CD4-positive, alpha-beta T cell treated with Interleukin-4 for 1 hour (primary cell): ENCODE results near the gene PRKAR1B.

Experiments
- DNase-seq, 2 donors: peaks; one replicate each; pipeline ENCODE4 v3.0.0-alpha.2; 2020 to 2022

Gene PRKAR1B

DNA sequence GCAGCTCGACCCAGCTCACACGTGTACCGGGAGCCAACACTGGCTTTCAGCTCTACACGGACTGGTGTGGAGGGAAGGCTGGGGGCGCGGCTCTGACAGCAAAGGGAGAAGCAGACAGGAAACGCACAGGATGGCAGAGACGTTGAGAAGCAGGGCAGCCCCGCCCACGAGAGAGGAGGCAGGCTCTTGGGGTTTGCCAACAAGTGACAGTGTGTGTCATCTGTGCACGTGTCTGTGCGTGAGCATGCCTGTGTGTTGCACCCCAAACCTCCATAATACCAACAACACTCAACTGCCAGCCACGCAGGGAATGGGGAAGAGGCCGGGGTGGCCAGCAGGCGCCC lies 143.0 kb downstream of the PRKAR1B start:
- peak; percentile 87 to 90 for DNase-seq

DNA sequence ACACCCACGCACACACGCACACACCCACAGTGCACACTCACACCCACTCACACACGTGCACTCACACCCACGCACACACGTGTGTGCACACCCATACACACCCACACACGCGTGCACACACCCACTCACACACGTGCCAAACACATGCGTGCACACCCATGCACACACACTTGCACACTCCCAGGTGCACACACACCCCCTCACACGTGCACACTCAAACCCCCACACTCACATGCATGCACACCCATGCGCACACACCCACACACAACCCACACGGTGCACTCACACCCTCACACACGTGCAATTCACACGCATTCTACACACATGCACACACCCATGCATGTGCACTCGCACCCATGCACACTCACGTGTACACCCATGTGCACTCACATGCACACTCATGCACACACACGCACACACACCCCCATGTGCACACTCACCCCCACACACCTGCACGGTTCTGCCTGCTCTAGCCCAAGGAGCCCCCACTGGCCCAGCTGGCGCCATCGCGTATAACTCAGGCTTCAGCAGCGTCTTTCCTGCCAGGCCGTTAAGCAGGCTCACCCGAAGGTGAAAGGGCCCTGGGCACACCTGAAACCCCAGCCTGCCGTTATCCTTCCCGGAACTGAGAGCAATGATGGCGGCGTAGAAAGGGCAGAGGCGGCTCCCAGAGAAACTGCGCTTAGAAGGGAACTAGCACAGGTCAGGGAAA lies 143.5 kb downstream of the PRKAR1B start:
- DNase-seq = no peak

GRCh38 chr7:582931-583330 lies 144.2 kb downstream of the PRKAR1B start:
- no peak for DNase-seq

- no peak for DNase-seq
These were observed 144.8 kb downstream of the PRKAR1B start for GRCh38 chr7:582081-582835.

- no peak for DNase-seq
These were observed 148.7 kb downstream of the PRKAR1B start for GRCh38 chr7:578386-578785.

DNA sequence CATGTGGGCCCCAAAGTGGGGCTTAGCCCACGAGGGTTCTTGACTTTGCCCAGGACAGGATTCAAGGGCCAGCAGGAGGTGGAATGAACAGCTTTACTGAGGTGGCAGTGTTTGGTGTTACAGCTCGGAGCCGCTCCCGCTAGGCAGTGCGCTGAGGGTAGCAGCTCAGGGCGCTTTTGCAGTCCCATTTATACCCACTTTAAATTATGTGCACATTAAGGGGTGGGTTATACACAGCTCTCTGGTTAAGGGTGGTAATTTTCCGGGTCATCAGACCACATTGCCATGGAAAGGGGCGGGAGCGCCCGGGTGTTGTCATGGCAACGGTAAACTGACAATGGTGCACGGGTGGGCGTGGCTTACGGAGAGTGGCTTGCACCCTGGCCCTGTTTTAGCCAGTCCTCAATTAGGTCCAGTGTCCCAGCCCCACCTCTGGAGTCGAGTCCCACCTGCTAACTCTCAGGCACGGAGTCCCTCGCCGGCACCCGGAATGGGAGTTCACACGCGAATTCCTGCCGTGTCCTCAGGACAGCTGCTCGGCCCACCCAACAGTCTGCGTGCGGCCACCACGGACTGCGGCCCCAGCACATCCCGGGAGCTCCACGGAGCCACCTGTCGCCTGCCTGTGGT lies 149.2 kb downstream of the PRKAR1B start:
- no peak for DNase-seq

DNA sequence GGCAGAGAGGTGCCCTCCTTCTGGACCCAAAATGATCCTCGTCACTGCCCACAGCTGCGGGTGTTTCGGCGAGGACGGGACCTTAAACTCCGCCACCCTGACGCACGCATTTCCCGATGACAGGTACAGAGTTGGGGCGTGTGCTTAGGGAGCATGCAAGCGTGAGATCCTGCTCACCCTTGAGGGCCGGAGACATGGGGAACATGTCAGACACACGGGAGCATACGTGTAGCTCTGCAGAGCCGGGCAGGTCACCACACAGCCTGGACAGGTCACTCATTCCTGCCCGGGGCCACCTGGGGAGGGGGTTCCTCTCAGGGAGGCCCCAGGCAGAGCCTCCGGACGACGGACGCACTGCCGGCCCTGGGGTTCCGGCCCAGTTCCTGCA lies 149.8 kb downstream of the PRKAR1B start:
- DNase-seq = no peak

- DNase-seq = no peak
These were observed 150.4 kb downstream of the PRKAR1B start for GRCh38 chr7:576524-577277.

DNA sequence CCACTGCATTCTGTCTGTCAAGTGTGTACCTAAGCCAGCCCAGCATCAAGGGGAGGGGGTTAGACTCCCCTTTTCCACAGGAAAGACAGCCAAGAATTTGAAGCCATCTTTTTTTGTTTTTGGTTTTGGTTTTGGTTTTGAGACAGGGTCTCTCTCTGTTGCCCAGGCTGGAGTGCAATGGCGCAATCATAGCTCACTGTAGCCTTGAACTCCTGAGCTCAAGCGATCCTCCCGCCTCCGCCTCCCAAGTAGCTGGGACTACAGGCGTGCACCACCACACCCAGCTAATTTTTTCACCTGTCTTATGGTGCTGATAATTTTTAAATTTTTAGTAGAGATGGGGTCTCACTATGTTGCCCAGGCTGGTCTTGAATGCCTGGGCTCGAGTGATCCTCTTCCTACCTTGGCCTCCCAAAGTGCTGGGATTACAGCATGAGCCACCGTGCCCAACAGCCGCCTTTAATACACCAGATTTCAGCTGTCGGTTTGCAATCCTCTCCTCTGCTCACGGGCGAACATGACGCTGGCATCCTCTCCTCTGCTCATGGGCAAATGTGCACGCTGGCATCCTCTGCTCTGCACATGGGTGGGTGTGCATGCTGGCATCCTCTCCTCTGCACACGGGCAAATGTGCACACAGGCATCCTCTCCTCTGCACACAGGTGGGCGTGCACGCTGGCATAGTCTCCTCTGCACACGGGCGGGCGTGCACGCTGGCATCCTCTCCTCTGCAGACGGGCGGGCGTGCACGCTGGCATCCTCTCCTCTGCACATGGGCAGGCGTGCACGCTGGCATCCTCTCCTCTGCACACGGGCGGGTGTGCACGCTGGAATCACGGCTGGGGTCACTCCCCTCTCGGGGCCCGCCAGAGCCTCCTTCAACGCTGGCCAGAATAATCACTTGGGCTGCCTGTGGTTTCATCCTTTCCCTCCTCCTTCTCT lies 151.4 kb downstream of the PRKAR1B start:
- no peak for DNase-seq

GRCh38 chr7:574661-575395 lies 152.3 kb downstream of the PRKAR1B start:
- no peak for DNase-seq

DNA sequence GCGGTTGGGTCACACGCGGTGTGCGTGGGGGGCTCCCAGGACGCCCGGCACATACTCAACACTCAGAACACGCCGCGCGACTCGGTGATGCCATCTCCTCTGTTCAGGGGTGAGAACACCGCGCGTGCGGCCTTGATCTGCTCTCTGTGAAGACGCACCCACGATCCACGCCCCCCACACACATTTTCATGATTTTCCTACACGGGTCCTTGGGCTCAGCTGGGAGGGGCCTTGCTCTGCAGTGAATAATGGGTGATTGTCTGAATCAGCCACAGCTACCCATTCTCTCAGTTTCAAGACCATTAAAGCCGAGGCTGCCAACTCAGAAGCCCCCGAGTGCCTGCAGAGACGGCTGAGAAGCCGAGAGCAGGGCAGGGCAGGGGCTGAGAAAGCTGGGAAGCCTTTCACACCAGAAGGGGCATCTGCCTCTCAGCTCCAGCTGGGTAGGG lies 153.1 kb downstream of the PRKAR1B start:
- DNase-seq = no peak

DNA sequence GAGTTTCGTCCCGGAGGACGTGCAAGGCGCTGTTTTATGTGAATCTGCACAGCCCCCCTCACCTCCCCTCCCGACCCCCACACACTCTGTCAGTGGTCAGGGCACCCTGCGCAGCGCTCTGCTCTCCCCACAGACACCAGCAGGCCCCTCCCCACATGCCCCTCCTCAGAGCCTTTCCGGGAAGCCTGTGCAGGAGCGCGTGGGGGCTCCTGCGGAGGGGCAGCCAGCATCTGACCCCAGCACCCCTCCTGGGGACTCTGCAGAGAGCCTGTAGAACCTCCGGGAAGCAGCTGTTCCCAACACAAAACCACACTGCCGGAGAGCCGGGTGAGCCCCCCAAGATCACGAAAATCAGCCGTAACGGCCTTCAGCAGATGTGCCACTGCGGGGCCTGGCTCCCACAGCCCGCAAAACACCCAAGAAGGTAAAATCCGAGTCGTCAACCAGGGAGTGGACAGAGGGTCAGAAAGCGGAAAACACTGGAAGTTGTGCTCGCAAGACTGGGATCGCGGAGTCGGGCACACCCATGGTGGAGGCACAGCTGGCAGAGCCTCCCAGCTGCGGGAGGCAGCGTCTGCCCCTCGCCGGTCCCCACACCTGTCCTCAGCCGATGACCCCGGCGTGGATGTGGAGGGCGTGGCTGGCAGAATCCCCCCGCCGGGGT lies 153.7 kb downstream of the PRKAR1B start:
- no peak for DNase-seq

- no peak for DNase-seq
These were observed 154.4 kb downstream of the PRKAR1B start for GRCh38 chr7:572416-573268.

GRCh38 chr7:571718-572415 lies 155.2 kb downstream of the PRKAR1B start:
- DNase-seq = no peak

- DNase-seq = no peak
These were observed 155.9 kb downstream of the PRKAR1B start for GRCh38 chr7:571096-571717.

DNA sequence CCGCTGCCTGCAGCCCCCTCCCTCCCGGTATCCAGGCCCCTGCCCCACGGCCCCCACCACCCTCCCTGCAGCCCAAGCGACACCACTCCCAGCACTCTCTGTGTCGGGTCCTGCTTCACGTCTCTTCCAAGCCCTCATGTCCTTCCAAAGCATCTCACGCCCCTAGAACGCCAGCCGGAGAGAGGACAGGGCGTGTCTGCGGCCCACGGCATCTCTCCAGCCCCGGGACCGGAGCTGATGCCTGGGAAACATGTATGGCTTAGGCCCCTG lies 156.3 kb downstream of the PRKAR1B start:
- no peak for DNase-seq

- DNase-seq = no peak
These were observed 156.9 kb downstream of the PRKAR1B start for GRCh38 chr7:569996-570800.
